Kidney (tissue), 14 donors: Measurements from ENCODE around the gene PRKCZ. TPM values are rescaled to one million over a fixed set of nuclear protein-coding genes. Genes with fewer than 3 reads are reported as not detected.
A peak's percentile ranks its signal among the peaks of the same experiment; 100 is the strongest.

Source experiments
- DNase-seq, 5 donors: peaks; one replicate each; pipeline ENCODE4 v3.0.0-alpha.2; 2013 to 2020
- FAIRE-seq: peaks from 2 replicates; lab custom pipeline; 2012; peaks lifted over from hg19 to GRCh38; lab: Jason Lieb, UNC
- H3K27ac ChIP-seq, 2 donors: one replicate each; pipeline ENCODE4 v1.7.0; 2013; ENCODE audit warnings: low read depth in 2 of 2, low read length in 2 of 2, inconsistent platforms in 1 of 2
- H3K27me3 ChIP-seq: one replicate; pipeline ENCODE4 v1.7.1; 2013; ENCODE audit warnings: low read length, inconsistent platforms; ENCODE audit not compliant: control insufficient read depth, insufficient read depth
- H3K36me3 ChIP-seq, 3 donors: one replicate each; pipeline versions ENCODE4 v1.7.0 to v1.7.1; 2013; ENCODE audit warnings: low read length in 3 of 3, control low read depth in 1 of 3, inconsistent platforms in 1 of 3; ENCODE audit not compliant: insufficient read depth in 3 of 3, control insufficient read depth in 2 of 3
- H3K4me1 ChIP-seq, 3 donors: one replicate each; pipeline versions ENCODE4 v1.7.0 to v1.7.1; 2013; ENCODE audit warnings: low read length in 3 of 3, inconsistent platforms in 1 of 3, low read depth in 1 of 3; ENCODE audit not compliant: control insufficient read depth in 2 of 3, insufficient read depth in 2 of 3
- H3K4me3 ChIP-seq, 3 donors: one replicate each; pipeline versions ENCODE4 v1.7.0 to v1.8.1; 2013; ENCODE audit warnings: low read length in 3 of 3, control low read depth in 1 of 3, inconsistent platforms in 1 of 3
- H3K9ac ChIP-seq, 3 donors: one replicate each; pipeline versions ENCODE4 v1.7.0 to v1.7.1; 2013; ENCODE audit warnings: low read length in 3 of 3, control low read depth in 1 of 3, inconsistent platforms in 1 of 3
- H3K9me3 ChIP-seq, 3 donors: one replicate each; pipeline versions ENCODE4 v1.7.0 to v1.7.1; 2013; ENCODE audit warnings: low read length in 3 of 3, control low read depth in 1 of 3, inconsistent platforms in 1 of 3; ENCODE audit not compliant: control insufficient read depth in 2 of 3, insufficient read depth in 1 of 3
- CTCF ChIP-seq: IDR thresholded peaks from 3 replicates; pipeline ENCODE4 v1.5.1; 2012; ENCODE audit warnings: mild to moderate bottlenecking, moderate library complexity, borderline replicate concordance; ENCODE audit not compliant: insufficient read depth; ENCODE audit errors: extremely low read depth
- intact Hi-C: fragments of 100-400 bp; cut with DNase I; formaldehyde crosslinking; loops from one replicate; pipeline ENCODE4 v1.11.1; 2022
- polyA plus RNA-seq: library from polyadenylated mRNA; stranded (reverse); fragments of 350-450 nt; fragmentation: Illumina TruSeq; extraction: RNeasy Lipid Tissue Mini Kit (QIAGEN cat#74804); gene quantifications from one replicate; pipeline ENCODE4 v1.2.3, GENCODE V29; 2014; ENCODE audit warnings: low read depth, low replicate concordance; ENCODE audit not compliant: insufficient read depth
- total RNA-seq: library from RNA; stranded (reverse); fragmentation: NEBNext Ultra II Directional; extraction: Animal tissue kit (Norgen Biotek cat#: 25700); gene quantifications from one replicate; pipeline ENCODE4 v1.2.1, GENCODE V29; 2021
- donor health status: control.
- donor health status: control.
- donor health status: control.
- donor health status: control.
- donor health status: control.
- donor health status: DM: yes; HTN: yes; CAD: no.
- donor health status: Normal renal cell carcinoma (clear cell type).

Gene PRKCZ
- total and polyA plus RNA-seq, 2 donors from 2014 or later, result 24.7 to 42.4 TPM

DNA sequence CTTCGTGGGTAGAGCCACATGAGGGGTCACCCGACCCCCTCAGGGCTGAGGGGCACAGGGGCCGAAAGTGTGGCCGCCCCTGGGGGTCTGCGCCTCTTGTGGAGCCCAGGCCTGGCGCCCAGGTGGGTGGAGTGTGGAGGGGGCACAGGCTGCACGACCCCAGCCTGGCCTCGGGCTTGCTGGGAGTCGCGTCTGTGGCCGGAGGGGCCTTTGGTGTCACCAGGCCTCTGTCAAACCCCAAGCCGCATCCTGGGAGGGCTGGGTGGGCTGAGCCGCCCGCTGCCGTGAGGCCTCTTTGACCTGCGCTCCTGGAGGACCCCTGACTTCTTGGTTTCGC is 83.6 kb downstream of the PRKCZ start:
- Histone ChIP-seq H3K27ac (peak overlapping the region; percentile 83 to 89), H3K9me3 (no peaks in the 10 kb centered on the region), H3K9ac (peak overlapping the region in 2 of 3 donors; percentile 40 to 66), H3K27me3 (no peaks in the 10 kb centered on the region), H3K4me1 (peaks cover 0 to 21% (median 5%) of the 10 kb centered on the region in 3 donors), H3K4me3 (peak overlapping the region in 2 of 3 donors; percentile 29 to 41), H3K36me3 (no peaks in the 10 kb centered on the region)
- FAIRE-seq (no peak), DNase-seq (peak in 1 of 5 donors; percentile 87)
- intact Hi-C loops, result no loop called here
- no peak for TF ChIP-seq CTCF

DNA sequence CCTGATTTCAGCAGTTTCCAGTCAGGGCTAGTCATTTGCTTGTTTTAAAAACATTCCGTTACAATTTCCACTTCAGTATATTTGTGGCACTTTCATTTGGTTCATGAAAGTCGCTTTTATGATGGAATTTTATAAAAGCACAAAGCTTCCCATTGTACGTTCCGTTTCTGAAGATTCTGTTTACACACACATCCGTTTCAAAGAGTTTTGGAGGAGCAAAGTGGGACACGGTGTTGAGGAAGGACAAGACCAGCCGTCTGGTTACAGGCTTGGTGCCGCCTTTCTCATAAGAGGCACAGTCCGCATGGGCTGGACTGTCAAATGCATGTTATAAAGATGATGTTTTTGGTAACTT is 84.0 kb downstream of the PRKCZ start:
- H3K9ac ChIP-seq, result no peak overlapping the region
- H3K9me3 ChIP-seq, result no peaks in the 10 kb centered on the region
- H3K27ac ChIP-seq, result no peak overlapping the region
- no peaks in the 10 kb centered on the region for H3K36me3 ChIP-seq
- peaks cover 0 to 21% (median 5%) of the 10 kb centered on the region in 3 donors for H3K4me1 ChIP-seq
- H3K4me3 ChIP-seq, result no peak overlapping the region
- FAIRE-seq (no peak), DNase-seq (no peak)
- TF ChIP-seq CTCF, result no peak
- intact Hi-C loops, result no loop called here
- no peaks in the 10 kb centered on the region for H3K27me3 ChIP-seq

GRCh38 chr1:2134621-2135307 is 84.6 kb downstream of the PRKCZ start:
- DNase-seq (peak in 4 of 5 donors; percentile 40 to 81 (median 59)), FAIRE-seq (no peak)
- no peak overlapping the region for H3K27ac ChIP-seq
- no peak for TF ChIP-seq CTCF
- no peak overlapping the region for H3K9ac ChIP-seq
- peaks cover 0 to 21% (median 5%) of the 10 kb centered on the region in 3 donors for H3K4me1 ChIP-seq
- no peak overlapping the region for H3K4me3 ChIP-seq
- intact Hi-C loops, result no loop called here
- H3K9me3 ChIP-seq, result no peaks in the 10 kb centered on the region
- H3K27me3 ChIP-seq, result no peaks in the 10 kb centered on the region
- no peaks in the 10 kb centered on the region for H3K36me3 ChIP-seq
